Measurements from ENCODE around the gene PDE11A. TPM values are rescaled to one million over a fixed set of nuclear protein-coding genes. Genes with fewer than 3 reads are reported as not detected.

Gene PDE11A
- total and polyA plus RNA-seq, 2 experiments from 2014 or later, result 0.08 to 0.73 TPM

GRCh38 chr2:177830881-177831386 lies 241.6 kb downstream of the PDE11A start (continued):
- TF ChIP-seq, protein P1, sequence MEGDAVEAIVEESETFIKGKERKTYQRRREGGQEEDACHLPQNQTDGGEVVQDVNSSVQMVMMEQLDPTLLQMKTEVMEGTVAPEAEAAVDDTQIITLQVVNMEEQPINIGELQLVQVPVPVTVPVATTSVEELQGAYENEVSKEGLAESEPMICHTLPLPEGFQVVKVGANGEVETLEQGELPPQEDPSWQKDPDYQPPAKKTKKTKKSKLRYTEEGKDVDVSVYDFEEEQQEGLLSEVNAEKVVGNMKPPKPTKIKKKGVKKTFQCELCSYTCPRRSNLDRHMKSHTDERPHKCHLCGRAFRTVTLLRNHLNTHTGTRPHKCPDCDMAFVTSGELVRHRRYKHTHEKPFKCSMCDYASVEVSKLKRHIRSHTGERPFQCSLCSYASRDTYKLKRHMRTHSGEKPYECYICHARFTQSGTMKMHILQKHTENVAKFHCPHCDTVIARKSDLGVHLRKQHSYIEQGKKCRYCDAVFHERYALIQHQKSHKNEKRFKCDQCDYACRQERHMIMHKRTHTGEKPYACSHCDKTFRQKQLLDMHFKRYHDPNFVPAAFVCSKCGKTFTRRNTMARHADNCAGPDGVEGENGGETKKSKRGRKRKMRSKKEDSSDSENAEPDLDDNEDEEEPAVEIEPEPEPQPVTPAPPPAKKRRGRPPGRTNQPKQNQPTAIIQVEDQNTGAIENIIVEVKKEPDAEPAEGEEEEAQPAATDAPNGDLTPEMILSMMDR (conservative IDR thresholded peaks at IDR 0.05; ENCODE audit: low read depth in 2 of 2), result no peak
- no peak for TF ChIP-seq ZNF114 (CRISPR knock-in tag; IDR thresholded peaks at IDR 0.05)
- TF ChIP-seq REST (IDR thresholded peaks at IDR 0.05; ENCODE audit: unreplicated experiment), result no peak
- no peak for TF ChIP-seq JUNB (IDR thresholded peaks at IDR 0.05; ENCODE audit: unreplicated experiment)
- TF ChIP-seq, protein P2, sequence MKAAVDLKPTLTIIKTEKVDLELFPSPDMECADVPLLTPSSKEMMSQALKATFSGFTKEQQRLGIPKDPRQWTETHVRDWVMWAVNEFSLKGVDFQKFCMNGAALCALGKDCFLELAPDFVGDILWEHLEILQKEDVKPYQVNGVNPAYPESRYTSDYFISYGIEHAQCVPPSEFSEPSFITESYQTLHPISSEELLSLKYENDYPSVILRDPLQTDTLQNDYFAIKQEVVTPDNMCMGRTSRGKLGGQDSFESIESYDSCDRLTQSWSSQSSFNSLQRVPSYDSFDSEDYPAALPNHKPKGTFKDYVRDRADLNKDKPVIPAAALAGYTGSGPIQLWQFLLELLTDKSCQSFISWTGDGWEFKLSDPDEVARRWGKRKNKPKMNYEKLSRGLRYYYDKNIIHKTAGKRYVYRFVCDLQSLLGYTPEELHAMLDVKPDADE (IDR thresholded peaks at IDR 0.05), result no peak
- TF ChIP-seq EZH2 (IDR thresholded peaks at IDR 0.05; ENCODE audit: low read depth, unreplicated experiment), result no peak
- no peak for TF ChIP-seq POLR2AphosphoS5 (IDR thresholded peaks at IDR 0.05; ENCODE audit: low read depth)

- no peaks in the 10 kb centered on the region for H3K36me3 ChIP-seq (ENCODE audit: insufficient read depth)
- Mint-ChIP-seq H3K27me3 (ENCODE audit: insufficient read depth, low read depth, poor library complexity) (peaks cover under 1% of the 10 kb centered on the region), H3K27ac (no peak overlapping the region), H3K4me3 (no peak overlapping the region), H3K4me1 (no peaks in the 10 kb centered on the region; the same call in 2 of the 3 replicates), H3K36me3 (ENCODE audit: low read depth) (peaks cover 4% of the 10 kb centered on the region; the same call in 2 of the 3 replicates), H3K9me3 (peaks cover 13% of the 10 kb centered on the region)
- 0 out of 2 replicates have a peak, but pooled peaks cover 3% of the 10 kb centered on the region for H4K20me1 ChIP-seq (replicated peaks; ENCODE audit: insufficient read depth)
- H3K9me2 ChIP-seq (ENCODE audit: insufficient read depth), result no peaks in the 10 kb centered on the region
- TF ChIP-seq, protein P2 (IDR thresholded peaks at IDR 0.05), result no peak
- TF ChIP-seq STAT1 (IDR thresholded peaks at IDR 0.05; ENCODE audit: unreplicated experiment) (no peak), REST (IDR thresholded peaks at IDR 0.05; ENCODE audit: unreplicated experiment) (no peak), NANOG (IDR thresholded peaks at IDR 0.05; ENCODE audit: borderline replicate concordance) (no peak), POLR2AphosphoS5 (IDR thresholded peaks at IDR 0.05; ENCODE audit: low read depth) (no peak), EZH2phosphoT487 (IDR thresholded peaks at IDR 0.05; ENCODE audit: unreplicated experiment) (no peak), ZNF331 (CRISPR knock-in tag; IDR thresholded peaks at IDR 0.05; ENCODE audit: low read depth) (no peak), JUNB (IDR thresholded peaks at IDR 0.05; ENCODE audit: unreplicated experiment) (no peak), ZNF114 (CRISPR knock-in tag; IDR thresholded peaks at IDR 0.05) (no peak), CREB1 (CRISPR knock-in tag; IDR thresholded peaks at IDR 0.05; ENCODE audit: low read depth) (no peak)
- no peak overlapping the region for H3K4me3 ChIP-seq
- no peak for ATAC-seq
- no peak overlapping the region for H2AFZ ChIP-seq
- no peaks in the 10 kb centered on the region for H3K79me2 ChIP-seq (replicated peaks; ENCODE audit: insufficient read depth)
- H3K27me3 ChIP-seq (ENCODE audit: insufficient read depth), result no peaks in the 10 kb centered on the region
- no peak for DNase-seq (ENCODE audit: low spot score)
- H3K4me1 ChIP-seq (ENCODE audit: insufficient read depth), result no peaks in the 10 kb centered on the region
- H3K4me2 ChIP-seq, result no peak overlapping the region
- H3K27ac ChIP-seq (ENCODE audit: low read depth), result no peak overlapping the region
- H3F3A ChIP-seq (replicated peaks; ENCODE audit: low read depth), result no peaks in the 10 kb centered on the region
Measured at GRCh38 chr2:177828557-177828956, 244.0 kb downstream of the PDE11A start.
